HCT116 (cell line): ENCODE data around the gene IRF2. TPM values are rescaled to one million over a fixed set of nuclear protein-coding genes. Genes with fewer than 3 reads are reported as not detected.

Experiments
- ATAC-seq: fragments of 200-7000 bp; cut with Tn5 transposase; 2 replicates; pipeline ENCODE4 v1.9.1; 2020; ENCODE audit warnings: mild to moderate bottlenecking, moderate library complexity
- BruUV-seq: library from RNA; stranded (reverse); fragments of 400-500 nt; replicated peaks from 2 replicates; lab custom pipeline; 2021; lab: Mats Ljungman, UMichigan
- CTCF ChIA-PET: fragments of 300-600 bp; sonication (Branson Sonifier 250); formaldehyde crosslinking; loops from one replicate; lab custom pipeline; 2021; ENCODE audit warnings: antibody characterized with exemption; lab: Charles Lee
- POLR2A ChIA-PET: fragments of 300-600, 350-600 bp; sonication (Branson Sonifier 250); formaldehyde crosslinking; loops from one replicate; lab custom pipeline; 2021; ENCODE audit warnings: antibody characterized with exemption; lab: Charles Lee
- RAD21 ChIA-PET, 2 experiments: fragments of 300-600 bp; sonication (Branson Sonifier 250); formaldehyde crosslinking; loops; one replicate each; lab custom pipeline; 2023; ENCODE audit warnings: low total read pairs in 2 of 2; ENCODE audit not compliant: uncharacterized antibody in 2 of 2, unreplicated experiment in 2 of 2, low non-redundant PET in 1 of 2; lab: Charles Lee
- DNase-seq: peaks from one replicate; pipeline ENCODE4 v3.0.0-alpha.2; 2010; ENCODE audit warnings: low read depth, low spot score
- H2AFZ ChIP-seq: fragments of 200-600 bp; shearing (Covaris generic), sonication (generic); 2 replicates; pipeline ENCODE4 v1.6.1; 2017; ENCODE audit warnings: low read depth, mixed run types, mixed read lengths, antibody characterized with exemption, low read length; ENCODE audit not compliant: poor library complexity, severe bottlenecking
- H3K27ac ChIP-seq: 2 replicates; pipeline ENCODE4 v1.5.1; 2012; ENCODE audit warnings: low read depth, low read length
- H3K27me3 ChIP-seq: fragments of 200-600 bp; sonication (generic); 2 replicates; pipeline ENCODE4 v1.6.1; 2016; ENCODE audit warnings: mixed run types, low read length, mixed read lengths; ENCODE audit not compliant: insufficient read depth
- H3K36me3 ChIP-seq, 2 experiments: fragments of 200-500 bp in 1 of 2; fragments of 200-600 bp in 1 of 2; sonication (Bioruptor generic) in 1 of 2; sonication (generic) in 1 of 2; 2 replicates each; pipeline versions ENCODE4 v1.5.1 to v1.6.1; 2014 to 2016; ENCODE audit warnings: low read length in 2 of 2, inconsistent platforms in 1 of 2, mixed read lengths in 1 of 2, mixed run types in 1 of 2; ENCODE audit not compliant: insufficient read depth in 2 of 2, control insufficient read depth in 1 of 2
- H3K4me1 ChIP-seq, 2 experiments: fragments of 200-600 bp in 1 of 2; sonication (generic) in 1 of 2; 2 replicates each; pipeline versions ENCODE4 v1.5.1 to v1.6.1; 2012 to 2017; ENCODE audit warnings: low read length in 2 of 2, inconsistent platforms in 1 of 2, mild to moderate bottlenecking in 1 of 2, mixed read lengths in 1 of 2, mixed run types in 1 of 2, moderate library complexity in 1 of 2; ENCODE audit not compliant: insufficient read depth in 2 of 2, control insufficient read depth in 1 of 2
- H3K4me2 ChIP-seq: fragments of 200-600 bp; sonication (generic); 2 replicates; pipeline ENCODE4 v1.6.1; 2017; ENCODE audit warnings: mixed run types, low read length, mixed read lengths
- H3K4me3 ChIP-seq, 2 experiments: fragments of 200-600 bp in 1 of 2; sonication (generic) in 1 of 2; replicated peaks in 1 of 2; 2 replicates each; pipeline ENCODE4 v1.5.1; 2011 to 2016; ENCODE audit warnings: low read length in 2 of 2, control low read depth in 1 of 2, low read depth in 1 of 2, mild to moderate bottlenecking in 1 of 2, mixed read lengths in 1 of 2, mixed run types in 1 of 2
- H3K79me2 ChIP-seq: fragments of 200-600 bp; sonication (generic); 2 replicates; pipeline ENCODE4 v1.6.1; 2017; ENCODE audit warnings: mild to moderate bottlenecking, mixed run types, low read length, moderate library complexity, mixed read lengths; ENCODE audit not compliant: insufficient read depth
- H3K9ac ChIP-seq: fragments of 200-600 bp; sonication (generic); 2 replicates; pipeline ENCODE4 v1.6.1; 2016; ENCODE audit warnings: low read length, mixed read lengths
- H3K9me2 ChIP-seq: fragments of 200-600 bp; sonication (generic), shearing (Covaris generic); 2 replicates; pipeline ENCODE4 v1.6.1; 2017; ENCODE audit warnings: mixed run types, mild to moderate bottlenecking, moderate library complexity; ENCODE audit not compliant: insufficient read depth
- H3K9me3 ChIP-seq, 2 experiments: fragments of 200-500 bp in 1 of 2; fragments of 200-600 bp in 1 of 2; sonication (Bioruptor generic) in 1 of 2; sonication (generic) in 1 of 2; 2 replicates each; pipeline ENCODE4 v1.6.1; 2014 to 2017; ENCODE audit warnings: low read length in 2 of 2, mixed read lengths in 2 of 2, inconsistent platforms in 1 of 2, low read depth in 1 of 2, mild to moderate bottlenecking in 1 of 2, mixed run types in 1 of 2, moderate library complexity in 1 of 2; ENCODE audit not compliant: control insufficient read depth in 1 of 2, insufficient read depth in 1 of 2
- H4K20me1 ChIP-seq: fragments of 200-600 bp; sonication (generic), shearing (Covaris generic); 2 replicates; pipeline ENCODE4 v1.6.1; 2017; ENCODE audit warnings: mixed run types, mild to moderate bottlenecking, moderate library complexity; ENCODE audit not compliant: insufficient read depth
- CBX3 ChIP-seq: IDR thresholded peaks from 2 replicates; pipeline ENCODE4 v1.6.1; 2012; ENCODE audit warnings: low read depth
- EGR1 ChIP-seq: IDR thresholded peaks from 2 replicates; pipeline ENCODE4 v1.6.1; 2012; ENCODE audit warnings: low read depth
- ELF1 ChIP-seq: IDR thresholded peaks from 2 replicates; pipeline ENCODE4 v1.6.1; 2012; ENCODE audit warnings: low read depth, borderline replicate concordance
- EZH2 ChIP-seq: fragments of 200-600 bp; sonication (generic); IDR thresholded peaks from 2 replicates; pipeline ENCODE4 v1.6.1; 2017; ENCODE audit warnings: antibody characterized with exemption, mixed run types
- EZH2phosphoT487 ChIP-seq: fragments of 200-600 bp; IDR thresholded peaks from 2 replicates; pipeline ENCODE4 v1.6.1; 2018; ENCODE audit warnings: antibody characterized with exemption, borderline replicate concordance
- FOSL1 ChIP-seq: IDR thresholded peaks from 2 replicates; pipeline ENCODE4 v1.6.1; 2012; ENCODE audit warnings: low read depth
- POLR2A ChIP-seq: IDR thresholded peaks from 2 replicates; pipeline ENCODE4 v1.7.0; 2011; ENCODE audit warnings: borderline replicate concordance; ENCODE audit not compliant: insufficient read depth, insufficient read length; ENCODE audit errors: extremely low read depth
- RAD21 ChIP-seq: IDR thresholded peaks from 2 replicates; pipeline ENCODE4 v1.6.1; 2012; ENCODE audit warnings: low read depth, mild to moderate bottlenecking
- SIN3A ChIP-seq: IDR thresholded peaks from 2 replicates; pipeline ENCODE4 v1.6.1; 2012; ENCODE audit warnings: low read depth
- SP1 ChIP-seq: IDR thresholded peaks from 2 replicates; pipeline ENCODE4 v1.6.1; 2012; ENCODE audit warnings: low read depth
- TCF7L2 ChIP-seq: IDR thresholded peaks from 2 replicates; pipeline ENCODE4 v1.7.0; 2011; ENCODE audit warnings: borderline replicate concordance, inconsistent platforms; ENCODE audit not compliant: insufficient read depth, insufficient read length; ENCODE audit errors: extremely low read depth
- YY1 ChIP-seq: IDR thresholded peaks from 2 replicates; pipeline ENCODE4 v1.6.1; 2011; ENCODE audit warnings: low read length, low read depth, moderate library complexity, mild to moderate bottlenecking; ENCODE audit not compliant: insufficient replicate concordance; ENCODE audit errors: extremely low read depth
- ZFX ChIP-seq: fragments of 450-650 bp; IDR thresholded peaks from 2 replicates; pipeline ENCODE4 v1.6.1; 2017
- ZNF274 ChIP-seq: fragments of 200-500 bp; sonication (Bioruptor generic); IDR thresholded peaks from 2 replicates; pipeline ENCODE4 v1.6.1; 2014; ENCODE audit warnings: mild to moderate bottlenecking, low read depth, low read length, inconsistent platforms
- intact Hi-C: fragments of 100-400 bp; cut with micrococcal nuclease; formaldehyde crosslinking; loops from 2 replicates; pipeline ENCODE4 v1.10.0; 2022
- total RNA-seq: library from RNA; stranded (reverse); gene quantifications from one replicate; pipeline ENCODE4 v1.2.1, GENCODE V29; 2021; ENCODE audit not compliant: unreplicated experiment
- TF ChIP-seq, protein P1 (sequence below): IDR thresholded peaks from 2 replicates; pipeline ENCODE4 v1.6.1; 2012
- TF ChIP-seq, protein P2 (sequence below): IDR thresholded peaks from 2 replicates; pipeline ENCODE4 v1.6.1; 2011; ENCODE audit warnings: mild to moderate bottlenecking, low read length, moderate library complexity; ENCODE audit not compliant: insufficient replicate concordance; ENCODE audit errors: extremely low read depth
- TF ChIP-seq, protein P3 (sequence below): IDR thresholded peaks from 2 replicates; pipeline ENCODE4 v1.6.1; 2012

The IRF2 gene
- total RNA-seq, 1 experiment from 2014 or later: 10.6 TPM

DNA sequence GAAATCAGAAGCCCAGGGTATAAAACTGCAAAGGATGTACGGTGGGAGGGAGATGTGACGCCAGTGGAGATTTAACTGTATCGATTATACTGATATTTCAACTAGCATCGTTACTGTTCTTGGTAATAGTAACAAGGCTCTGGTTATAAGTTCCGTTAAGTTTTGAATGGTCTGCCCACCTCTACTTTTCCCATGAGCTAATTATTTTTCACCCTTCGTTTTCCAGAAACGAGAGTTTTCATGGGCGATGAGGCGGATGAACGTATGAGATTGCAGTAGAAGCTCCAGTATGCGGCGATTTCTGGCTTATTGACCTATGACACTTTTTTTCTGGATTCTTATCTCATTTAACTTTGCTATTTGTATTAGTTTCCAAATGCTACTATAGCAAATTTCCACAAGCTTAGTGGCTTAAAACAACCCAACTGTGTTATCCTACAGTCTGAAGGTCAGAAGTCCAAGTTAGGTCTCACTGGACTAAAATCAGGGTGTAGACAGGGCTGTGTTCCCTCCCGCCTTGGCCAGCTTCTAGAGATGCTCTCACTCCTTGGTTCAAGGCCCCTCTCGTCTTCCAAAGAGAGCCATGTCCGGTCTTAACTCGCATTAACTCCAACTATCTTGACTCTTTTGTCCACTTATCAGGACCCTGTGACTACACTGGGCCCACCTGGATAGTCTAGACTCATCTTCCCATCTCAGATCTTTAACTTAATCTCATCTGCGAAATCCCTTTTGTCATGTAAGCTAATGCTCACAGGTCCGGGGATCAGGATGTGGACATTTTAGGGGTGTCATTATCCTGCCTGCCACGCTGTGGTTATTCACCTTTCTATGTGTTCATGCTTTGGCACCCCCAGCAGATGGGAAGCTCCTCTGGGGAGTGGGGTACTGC lies 122.5 kb downstream of the IRF2 start:
- Histone ChIP-seq H3K27me3 (no peaks in the 10 kb centered on the region), H2AFZ (no peak overlapping the region), H3K4me2 (no peak overlapping the region), H4K20me1 (no peaks in the 10 kb centered on the region), H3K4me3 (no peak overlapping the region), H3K27ac (no peak overlapping the region), H3K4me1 (peaks cover 0 to 14% of the 10 kb centered on the region in 2 experiments), H3K9ac (no peak overlapping the region), H3K9me2 (no peaks in the 10 kb centered on the region), H3K9me3 (no peaks in the 10 kb centered on the region), H3K79me2 (no peaks in the 10 kb centered on the region), H3K36me3 (no peaks in the 10 kb centered on the region)
- intact Hi-C loops: no loop called here
- POLR2A ChIA-PET: no interaction called here
- DNase-seq (no peak), ATAC-seq (no peak)
- BruUV-seq: no TSS peak
- no peak for TF ChIP-seq EZH2phosphoT487
- TF ChIP-seq, protein P1, sequence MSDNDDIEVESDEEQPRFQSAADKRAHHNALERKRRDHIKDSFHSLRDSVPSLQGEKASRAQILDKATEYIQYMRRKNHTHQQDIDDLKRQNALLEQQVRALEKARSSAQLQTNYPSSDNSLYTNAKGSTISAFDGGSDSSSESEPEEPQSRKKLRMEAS: no peak
- CTCF ChIA-PET: no interaction called here
- RAD21 ChIA-PET: no interaction called here

DNA sequence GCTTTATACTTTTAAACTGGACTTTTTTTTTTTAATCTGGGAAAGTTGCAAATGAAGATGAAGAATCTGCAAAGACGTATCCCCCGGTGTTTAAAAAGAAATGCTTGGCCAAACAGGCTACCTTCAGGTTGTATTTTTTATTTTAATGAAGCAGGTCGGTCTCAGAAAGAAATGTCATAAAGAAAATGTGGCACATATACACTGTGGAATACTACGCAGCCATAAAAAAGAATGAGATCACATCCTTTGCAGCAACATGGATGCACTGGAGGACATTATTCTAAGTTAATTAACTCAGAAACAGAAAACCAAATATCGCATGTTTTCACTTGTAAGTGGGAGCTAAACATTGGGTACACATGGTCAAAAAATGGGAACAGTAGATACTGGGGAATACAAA lies 123.4 kb downstream of the IRF2 start:
- Histone ChIP-seq H3K9me3 (no peaks in the 10 kb centered on the region), H3K79me2 (no peaks in the 10 kb centered on the region), H4K20me1 (no peaks in the 10 kb centered on the region), H2AFZ (no peak overlapping the region), H3K4me2 (no peak overlapping the region), H3K27ac (no peak overlapping the region), H3K4me1 (peaks cover 0 to 14% of the 10 kb centered on the region in 2 experiments), H3K27me3 (no peaks in the 10 kb centered on the region), H3K9me2 (no peaks in the 10 kb centered on the region), H3K9ac (no peak overlapping the region), H3K36me3 (no peaks in the 10 kb centered on the region), H3K4me3 (no peak overlapping the region)
- CTCF ChIA-PET: no interaction called here
- RAD21 ChIA-PET: no interaction called here
- intact Hi-C loops: no loop called here
- POLR2A ChIA-PET: no interaction called here
- DNase-seq: no peak
- BruUV-seq: no TSS peak
- no peak for ATAC-seq
- no peak for TF ChIP-seq EGR1
- no peak for TF ChIP-seq SP1
- TF ChIP-seq EZH2: no peak
- TF ChIP-seq ZNF274: no peak
- TF ChIP-seq, protein P2, sequence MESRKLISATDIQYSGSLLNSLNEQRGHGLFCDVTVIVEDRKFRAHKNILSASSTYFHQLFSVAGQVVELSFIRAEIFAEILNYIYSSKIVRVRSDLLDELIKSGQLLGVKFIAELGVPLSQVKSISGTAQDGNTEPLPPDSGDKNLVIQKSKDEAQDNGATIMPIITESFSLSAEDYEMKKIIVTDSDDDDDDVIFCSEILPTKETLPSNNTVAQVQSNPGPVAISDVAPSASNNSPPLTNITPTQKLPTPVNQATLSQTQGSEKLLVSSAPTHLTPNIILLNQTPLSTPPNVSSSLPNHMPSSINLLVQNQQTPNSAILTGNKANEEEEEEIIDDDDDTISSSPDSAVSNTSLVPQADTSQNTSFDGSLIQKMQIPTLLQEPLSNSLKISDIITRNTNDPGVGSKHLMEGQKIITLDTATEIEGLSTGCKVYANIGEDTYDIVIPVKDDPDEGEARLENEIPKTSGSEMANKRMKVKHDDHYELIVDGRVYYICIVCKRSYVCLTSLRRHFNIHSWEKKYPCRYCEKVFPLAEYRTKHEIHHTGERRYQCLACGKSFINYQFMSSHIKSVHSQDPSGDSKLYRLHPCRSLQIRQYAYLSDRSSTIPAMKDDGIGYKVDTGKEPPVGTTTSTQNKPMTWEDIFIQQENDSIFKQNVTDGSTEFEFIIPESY: no peak
- TF ChIP-seq ZFX: no peak
- TF ChIP-seq, protein P3, sequence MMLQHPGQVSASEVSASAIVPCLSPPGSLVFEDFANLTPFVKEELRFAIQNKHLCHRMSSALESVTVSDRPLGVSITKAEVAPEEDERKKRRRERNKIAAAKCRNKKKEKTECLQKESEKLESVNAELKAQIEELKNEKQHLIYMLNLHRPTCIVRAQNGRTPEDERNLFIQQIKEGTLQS: no peak
- TF ChIP-seq SIN3A: no peak
- TF ChIP-seq TCF7L2: no peak
- TF ChIP-seq RAD21: no peak
- no peak for TF ChIP-seq CBX3
- TF ChIP-seq ELF1: no peak
- no peak for TF ChIP-seq YY1
- TF ChIP-seq POLR2A: no peak
- no peak for TF ChIP-seq FOSL1
